GM12875 (cell line): ENCODE results near the gene PLCXD1.
"Not testable (repeated sequence)": the region's sequence is repeated elsewhere in the genome, so short reads cannot be mapped to it uniquely, and the experiment has no call there.

Source experiments
- H3K4me3 ChIP-seq: one replicate; pipeline ENCODE4 v1.5.1; 2011; ENCODE audit warnings: low read depth, low read length, control low read depth
- TF ChIP-seq, protein P1 (sequence below): IDR thresholded peaks from 2 replicates; pipeline ENCODE4 v1.5.1; 2011; ENCODE audit warnings: low read depth, mild to moderate bottlenecking, control low read depth, inconsistent platforms, low read length, moderate library complexity, borderline replicate concordance; ENCODE audit not compliant: insufficient read depth

Gene PLCXD1

DNA sequence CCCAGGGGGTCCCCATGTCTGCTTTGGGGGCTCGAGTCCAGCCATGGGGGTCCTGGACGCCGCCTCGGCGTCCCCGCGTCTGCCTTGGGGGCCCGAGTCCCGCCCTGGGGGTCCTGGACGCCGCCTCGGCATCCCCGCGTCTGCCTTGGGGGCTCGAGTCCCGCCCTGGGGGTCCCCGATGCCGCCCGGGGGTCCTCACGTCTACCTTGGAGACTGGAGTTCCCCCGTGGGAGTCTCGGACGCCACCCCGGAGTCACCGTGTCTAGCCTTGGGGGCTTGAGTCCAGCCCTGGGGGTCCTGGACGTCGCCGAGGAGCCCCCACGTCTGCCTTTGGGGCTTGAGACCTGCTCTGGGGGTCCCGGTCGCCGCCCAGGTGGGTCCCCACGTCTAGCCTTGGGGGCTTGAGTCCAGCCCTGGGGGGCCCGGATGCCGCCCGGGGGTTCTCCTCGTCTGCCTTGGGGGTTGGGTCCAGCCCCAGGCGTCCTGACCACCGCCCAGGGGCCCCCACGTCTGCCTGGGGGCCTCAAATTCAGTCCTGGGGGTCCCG, 38.5 kb downstream of the PLCXD1 start:
- TF ChIP-seq, protein P1, sequence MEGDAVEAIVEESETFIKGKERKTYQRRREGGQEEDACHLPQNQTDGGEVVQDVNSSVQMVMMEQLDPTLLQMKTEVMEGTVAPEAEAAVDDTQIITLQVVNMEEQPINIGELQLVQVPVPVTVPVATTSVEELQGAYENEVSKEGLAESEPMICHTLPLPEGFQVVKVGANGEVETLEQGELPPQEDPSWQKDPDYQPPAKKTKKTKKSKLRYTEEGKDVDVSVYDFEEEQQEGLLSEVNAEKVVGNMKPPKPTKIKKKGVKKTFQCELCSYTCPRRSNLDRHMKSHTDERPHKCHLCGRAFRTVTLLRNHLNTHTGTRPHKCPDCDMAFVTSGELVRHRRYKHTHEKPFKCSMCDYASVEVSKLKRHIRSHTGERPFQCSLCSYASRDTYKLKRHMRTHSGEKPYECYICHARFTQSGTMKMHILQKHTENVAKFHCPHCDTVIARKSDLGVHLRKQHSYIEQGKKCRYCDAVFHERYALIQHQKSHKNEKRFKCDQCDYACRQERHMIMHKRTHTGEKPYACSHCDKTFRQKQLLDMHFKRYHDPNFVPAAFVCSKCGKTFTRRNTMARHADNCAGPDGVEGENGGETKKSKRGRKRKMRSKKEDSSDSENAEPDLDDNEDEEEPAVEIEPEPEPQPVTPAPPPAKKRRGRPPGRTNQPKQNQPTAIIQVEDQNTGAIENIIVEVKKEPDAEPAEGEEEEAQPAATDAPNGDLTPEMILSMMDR = no peak
- peak overlapping the region; percentile 84 for H3K4me3 ChIP-seq

DNA sequence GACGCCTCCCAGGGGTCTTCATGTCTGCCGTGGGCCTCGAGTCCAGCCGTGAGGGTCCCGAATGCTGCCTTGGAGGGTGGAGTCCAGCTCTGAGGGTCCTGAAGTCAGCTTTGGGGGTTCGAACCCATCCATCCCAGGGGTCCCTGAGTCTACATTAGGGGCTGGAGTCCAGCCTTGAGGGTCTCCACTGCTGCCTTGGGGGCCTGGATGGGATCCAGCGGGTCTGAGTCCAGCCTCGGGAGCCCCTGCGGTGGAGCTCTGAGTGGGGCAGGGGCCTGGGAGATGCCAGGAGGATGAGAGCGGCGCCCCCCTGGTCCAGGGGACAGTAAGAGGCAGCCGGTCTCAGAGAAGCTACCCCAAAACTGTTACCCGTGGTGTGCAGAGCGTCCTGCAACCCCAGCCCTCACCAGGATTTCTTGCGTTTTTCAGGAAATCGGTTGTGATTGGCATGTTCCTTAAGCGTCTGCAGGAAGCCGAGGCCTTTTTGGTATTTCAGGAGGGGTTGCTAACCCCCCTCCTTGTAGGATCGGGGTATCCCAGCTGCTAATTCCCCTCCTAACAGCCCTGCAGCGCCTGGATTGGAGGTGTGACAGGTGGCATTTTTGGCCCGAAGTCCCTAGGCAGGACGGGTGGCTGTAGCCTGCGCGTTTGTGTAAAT, 39.1 kb downstream of the PLCXD1 start:
- H3K4me3 ChIP-seq = peak overlapping the region; percentile 84
- TF ChIP-seq, protein P1 = no peak

DNA sequence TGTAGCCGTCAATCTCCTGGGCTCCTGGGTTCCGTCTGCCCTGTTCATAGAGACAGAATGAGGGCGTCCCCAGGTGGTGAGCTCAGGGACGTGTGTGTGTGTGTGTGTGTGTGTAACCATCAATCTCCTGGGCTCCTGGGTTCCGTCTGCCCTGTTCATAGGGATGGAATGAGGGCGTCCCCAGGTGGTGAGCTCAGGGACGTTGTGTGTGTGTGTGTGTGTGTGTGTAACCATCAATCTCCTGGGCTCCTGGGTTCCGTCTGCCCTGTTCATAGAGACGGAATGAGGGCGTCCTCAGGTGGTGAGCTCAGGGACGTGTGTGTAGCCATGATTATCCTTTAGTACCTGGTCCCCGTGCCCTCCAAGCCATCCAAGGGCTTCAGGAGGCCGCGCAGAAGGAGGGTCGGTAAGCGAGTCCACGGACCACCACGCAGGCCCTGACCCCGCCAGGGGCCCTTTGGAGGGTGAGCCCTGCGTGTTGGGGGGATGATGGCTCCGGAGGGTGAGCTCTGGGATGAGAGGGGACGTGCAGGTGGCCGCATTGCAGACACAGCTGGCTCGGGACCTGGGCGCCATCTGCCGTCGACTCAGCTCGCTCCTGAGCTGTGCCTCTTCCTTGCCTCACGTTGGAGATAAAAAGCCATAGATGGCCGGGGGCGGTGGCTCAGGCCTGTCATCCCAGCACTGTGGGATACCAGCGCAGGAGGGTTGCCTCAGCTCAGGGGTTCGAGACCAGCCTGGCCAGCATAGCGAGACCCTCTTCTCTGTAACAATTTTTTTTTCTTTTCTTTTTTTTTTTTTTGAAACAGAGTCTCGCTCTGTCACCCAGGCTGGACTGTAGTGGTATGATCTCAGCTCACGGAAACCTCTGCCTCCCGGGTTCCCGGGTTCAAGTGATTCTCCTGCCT, 42.8 kb downstream of the PLCXD1 start:
- TF ChIP-seq, protein P1 = no peak
- no peak overlapping the region for H3K4me3 ChIP-seq

DNA sequence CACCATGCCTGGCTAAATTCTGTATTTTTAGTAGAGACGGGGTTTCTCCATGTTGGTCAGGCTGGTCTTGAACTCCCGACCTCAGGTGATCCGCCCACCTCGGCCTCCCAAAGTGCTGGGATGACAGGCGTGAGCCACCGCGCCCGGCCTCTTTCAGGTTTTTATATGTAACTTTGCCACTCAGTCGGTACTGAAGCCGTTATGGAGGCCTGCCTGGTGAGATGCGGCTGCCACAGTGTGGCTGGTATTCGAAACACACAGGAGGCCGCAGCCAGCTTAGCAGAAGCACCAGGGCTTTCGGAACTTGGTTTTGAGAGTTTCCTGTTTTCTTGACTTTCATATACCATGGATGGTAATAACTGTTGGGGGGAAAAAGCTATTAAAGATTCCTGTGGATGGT, 43.5 kb downstream of the PLCXD1 start:
- not testable (repeated sequence) for H3K4me3 ChIP-seq

DNA sequence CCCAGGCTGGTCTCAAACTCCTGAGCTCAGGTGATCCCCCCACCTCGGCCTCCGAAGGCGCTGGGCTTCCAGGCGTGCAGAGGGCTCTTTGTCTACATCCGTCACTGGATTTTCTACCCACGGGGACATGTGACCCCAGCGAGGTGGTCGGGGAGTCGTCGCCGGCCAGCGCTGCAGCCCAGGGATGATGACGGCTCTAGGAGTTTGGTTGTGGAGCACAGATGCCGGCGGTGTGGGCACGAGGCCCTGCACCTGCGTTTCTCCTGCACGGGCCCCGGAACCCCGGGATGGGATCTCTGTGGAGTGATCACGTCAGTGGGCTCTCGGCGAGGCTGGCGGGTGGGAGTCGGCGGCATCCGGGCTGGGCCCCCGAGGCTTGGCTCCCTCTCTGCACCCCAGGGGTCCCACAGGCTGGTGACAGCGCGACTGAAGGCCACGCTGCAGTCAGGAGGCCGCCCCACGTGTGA, 46.5 kb downstream of the PLCXD1 start:
- TF ChIP-seq, protein P1 = no peak

DNA sequence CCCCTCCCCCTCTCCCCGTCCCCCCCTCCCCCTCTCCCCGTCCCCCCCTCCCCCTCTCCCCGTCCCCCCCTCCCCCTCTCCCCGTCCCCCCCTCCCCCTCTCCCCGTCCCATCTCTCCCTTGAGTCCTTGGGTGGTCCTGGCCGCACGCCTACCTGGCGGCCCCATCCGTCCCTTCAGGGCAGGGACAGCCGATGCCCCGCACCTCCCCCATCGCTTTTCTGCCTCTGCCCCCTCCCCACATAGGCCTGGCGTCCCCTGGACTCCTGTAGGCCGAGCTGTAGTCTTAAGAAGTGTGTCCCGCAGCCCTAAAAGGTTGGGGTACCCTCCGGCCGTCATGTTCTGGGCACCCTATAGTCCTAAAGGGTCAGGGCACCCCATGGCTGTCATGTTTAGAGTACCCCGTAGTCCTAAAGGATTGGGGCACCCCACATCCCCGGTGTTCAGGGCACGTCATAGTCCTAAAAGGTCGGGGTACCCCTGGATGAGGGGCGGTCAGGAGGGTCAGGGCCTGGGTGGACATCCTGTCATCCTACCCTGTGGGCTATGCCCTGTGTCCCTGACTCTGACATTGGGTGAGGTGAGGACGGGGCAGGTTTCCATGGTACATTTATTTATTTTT, 48.2 kb downstream of the PLCXD1 start:
- H3K4me3 ChIP-seq = no peak overlapping the region
- TF ChIP-seq, protein P1 = no peak

More for the DNA sequence above, 46.5 kb downstream of the PLCXD1 start:
- no peak overlapping the region for H3K4me3 ChIP-seq

DNA sequence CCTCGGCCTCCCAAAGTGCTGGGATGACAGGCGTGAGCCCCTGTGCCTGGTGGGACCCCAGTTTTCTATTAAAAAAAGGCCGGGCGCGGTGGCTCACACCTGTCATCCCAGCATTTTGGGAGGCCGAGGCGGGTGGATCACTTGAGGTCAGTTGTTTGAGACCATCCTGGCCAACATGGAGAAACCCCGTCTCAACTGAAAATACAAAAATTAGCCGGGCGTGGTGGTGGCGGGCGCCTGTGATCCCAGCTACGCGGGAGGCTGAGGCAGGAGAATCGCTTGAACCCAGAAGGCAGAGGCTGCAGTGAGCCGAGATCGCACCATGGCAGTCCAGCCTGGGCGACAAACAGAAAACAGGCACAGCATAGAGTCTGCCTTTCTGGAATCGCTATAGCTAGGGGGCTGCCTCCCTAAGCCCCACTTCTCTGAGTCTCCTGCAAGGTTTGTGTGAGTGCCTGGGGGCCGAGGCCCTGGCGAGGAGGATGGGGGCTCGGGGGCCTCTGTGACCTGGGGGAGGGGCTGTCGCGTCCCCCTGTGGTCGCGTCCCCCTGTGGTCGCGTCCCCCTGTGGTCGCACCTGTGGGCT, 49.1 kb downstream of the PLCXD1 start:
- not testable (repeated sequence) for H3K4me3 ChIP-seq
